Ureter (tissue), 1 donor: Measurements from ENCODE around the gene COX6B1. TPM values are rescaled to one million over a fixed set of nuclear protein-coding genes. Genes with fewer than 3 reads are reported as not detected.
"Not testable (repeated sequence)": the region's sequence is repeated elsewhere in the genome, so short reads cannot be mapped to it uniquely, and the experiment has no call there.

Source experiments
- DNase-seq: peaks from one replicate; pipeline ENCODE4 v3.0.0-alpha.2; 2020; ENCODE audit warnings: low spot score
- total RNA-seq: library from RNA; stranded (reverse); gene quantifications from one replicate; pipeline ENCODE4 v1.2.4, GENCODE V29; 2023
- donor health status: DM: yes; HTN: yes; CAD: no.

COX6B1 gene
- 473 TPM for total RNA-seq

- peak; percentile 95 for DNase-seq
Observed at GRCh38 chr19:35648017-35648961, at the start of gene COX6B1. TSS of gene COX6B1 (plus strand) at chr19:35648323. CDS start at chr19:35651244, 2,921 bp downstream.

GRCh38 chr19:35601971-35602370 is 46.2 kb upstream of the COX6B1 start:
- DNase-seq = no peak

GRCh38 chr19:35604436-35604835 is 43.7 kb upstream of the COX6B1 start:
- DNase-seq = not testable (repeated sequence)

- not testable (repeated sequence) for DNase-seq
Observed at GRCh38 chr19:35607170-35607569, 41.0 kb upstream of the COX6B1 start.

GRCh38 chr19:35607661-35608060 is 40.5 kb upstream of the COX6B1 start:
- DNase-seq = no peak

- no peak for DNase-seq
Observed at GRCh38 chr19:35608251-35608650, 39.9 kb upstream of the COX6B1 start.

GRCh38 chr19:35609851-35610353 is 38.2 kb upstream of the COX6B1 start:
- DNase-seq = no peak

GRCh38 chr19:35612224-35612558 is 35.9 kb upstream of the COX6B1 start:
- no peak for DNase-seq

- DNase-seq = peak; percentile 94
Observed at GRCh38 chr19:35612559-35613321, 35.4 kb upstream of the COX6B1 start, which contains the start of gene HAUS5. TSS of gene HAUS5 (plus strand) at chr19:35612735. CDS start at chr19:35612795, 60 bp downstream.

- no peak for DNase-seq
Observed at GRCh38 chr19:35613574-35613973, 34.5 kb upstream of the COX6B1 start.

- no peak for DNase-seq
Observed at GRCh38 chr19:35615036-35615435, 33.1 kb upstream of the COX6B1 start.

- no peak for DNase-seq
Observed at GRCh38 chr19:35618857-35619256, 29.3 kb upstream of the COX6B1 start.

- no peak for DNase-seq
Observed at GRCh38 chr19:35619290-35619923, 28.7 kb upstream of the COX6B1 start.

GRCh38 chr19:35620001-35620400 is 28.1 kb upstream of the COX6B1 start:
- no peak for DNase-seq

- DNase-seq = no peak
Observed at GRCh38 chr19:35621708-35622107, 26.4 kb upstream of the COX6B1 start.

- no peak for DNase-seq
Observed at GRCh38 chr19:35622750-35623149, 25.4 kb upstream of the COX6B1 start.

- DNase-seq = no peak
Observed at GRCh38 chr19:35623327-35624010, 24.7 kb upstream of the COX6B1 start.

GRCh38 chr19:35628264-35628564 is 19.9 kb upstream of the COX6B1 start:
- DNase-seq = no peak

- DNase-seq = peak; percentile 98
Observed at GRCh38 chr19:35628565-35629331, 19.4 kb upstream of the COX6B1 start, which contains the start of gene RBM42. TSS of gene RBM42 (plus strand) at chr19:35629036. CDS start at chr19:35629154, 118 bp downstream.

- DNase-seq = no peak
Observed at GRCh38 chr19:35629332-35629633, 18.8 kb upstream of the COX6B1 start.
